Skeletal muscle tissue (tissue), 4 donors: Measurements from ENCODE around the gene AFF2. TPM values are rescaled to one million over a fixed set of nuclear protein-coding genes. Genes with fewer than 3 reads are reported as not detected.

Source experiments
- H3K27ac ChIP-seq: one replicate; pipeline ENCODE4 v1.7.0; 2013; ENCODE audit warnings: mild to moderate bottlenecking, low read depth, low read length, inconsistent platforms
- H3K27me3 ChIP-seq, 3 donors: one replicate each; pipeline ENCODE4 v1.7.0; 2013; ENCODE audit warnings: low read length in 3 of 3; ENCODE audit not compliant: control insufficient read depth in 3 of 3, insufficient read depth in 3 of 3
- H3K36me3 ChIP-seq, 3 donors: one replicate each; pipeline ENCODE4 v1.7.0; 2013; ENCODE audit warnings: low read length in 3 of 3; ENCODE audit not compliant: control insufficient read depth in 3 of 3, insufficient read depth in 3 of 3
- H3K4me1 ChIP-seq, 3 donors: one replicate each; pipeline ENCODE4 v1.7.0; 2013; ENCODE audit warnings: low read length in 3 of 3, mild to moderate bottlenecking in 3 of 3; ENCODE audit not compliant: control insufficient read depth in 3 of 3, insufficient read depth in 3 of 3
- H3K4me3 ChIP-seq, 3 donors: one replicate each; pipeline ENCODE4 v1.7.0; 2013; ENCODE audit warnings: low read length in 3 of 3
- H3K9ac ChIP-seq, 3 donors: one replicate each; pipeline ENCODE4 v1.7.0; 2013; ENCODE audit warnings: low read length in 3 of 3, mild to moderate bottlenecking in 3 of 3, moderate library complexity in 2 of 3, low read depth in 1 of 3
- H3K9me3 ChIP-seq, 3 donors: one replicate each; pipeline ENCODE4 v1.7.0; 2013; ENCODE audit warnings: low read length in 3 of 3; ENCODE audit not compliant: control insufficient read depth in 3 of 3
- total RNA-seq: library from RNA; depleted of rRNA; stranded (reverse); fragments of >200 nt; gene quantifications from one replicate; pipeline ENCODE4 v1.2.3, GENCODE V29; 2014
- donor health status: Osteomylitis.

Gene AFF2
- total RNA-seq, 1 donor from 2014 or later, result 2.6 TPM

GRCh38 chrX:148601034-148601433 lies 100.6 kb downstream of the AFF2 start:
- Histone ChIP-seq H3K9me3 (no peaks in the 10 kb centered on the region), H3K9ac (no peak overlapping the region), H3K4me1 (no peaks in the 10 kb centered on the region), H3K27me3 (no peaks in the 10 kb centered on the region), H3K4me3 (no peak overlapping the region), H3K36me3 (no peaks in the 10 kb centered on the region), H3K27ac (no peak overlapping the region)

GRCh38 chrX:148609515-148610327 lies 109.3 kb downstream of the AFF2 start:
- no peaks in the 10 kb centered on the region for H3K9me3 ChIP-seq
- no peak overlapping the region for H3K27ac ChIP-seq
- H3K9ac ChIP-seq, result no peak overlapping the region
- no peaks in the 10 kb centered on the region for H3K36me3 ChIP-seq
- H3K4me1 ChIP-seq, result no peaks in the 10 kb centered on the region
- H3K27me3 ChIP-seq, result no peaks in the 10 kb centered on the region
- no peak overlapping the region for H3K4me3 ChIP-seq

- H3K4me1 ChIP-seq, result no peaks in the 10 kb centered on the region
- no peak overlapping the region for H3K4me3 ChIP-seq
- H3K9ac ChIP-seq, result no peak overlapping the region
- H3K27ac ChIP-seq, result no peak overlapping the region
- H3K27me3 ChIP-seq, result no peaks in the 10 kb centered on the region
- H3K9me3 ChIP-seq, result no peaks in the 10 kb centered on the region
- H3K36me3 ChIP-seq, result no peaks in the 10 kb centered on the region
These were observed 109.9 kb downstream of the AFF2 start for GRCh38 chrX:148610328-148610698.

- Histone ChIP-seq H3K27me3 (no peaks in the 10 kb centered on the region), H3K4me1 (no peaks in the 10 kb centered on the region), H3K27ac (no peak overlapping the region), H3K9ac (no peak overlapping the region), H3K4me3 (no peak overlapping the region), H3K9me3 (no peaks in the 10 kb centered on the region), H3K36me3 (no peaks in the 10 kb centered on the region)
These were observed 111.6 kb downstream of the AFF2 start for GRCh38 chrX:148611993-148612392.

- H3K9me3 ChIP-seq, result no peaks in the 10 kb centered on the region
- no peaks in the 10 kb centered on the region for H3K36me3 ChIP-seq
- H3K4me1 ChIP-seq, result no peaks in the 10 kb centered on the region
- H3K9ac ChIP-seq, result no peak overlapping the region
- H3K27ac ChIP-seq, result no peak overlapping the region
- H3K27me3 ChIP-seq, result no peaks in the 10 kb centered on the region
- H3K4me3 ChIP-seq, result no peak overlapping the region
These were observed 112.0 kb downstream of the AFF2 start for GRCh38 chrX:148612431-148612830.

- no peaks in the 10 kb centered on the region for H3K27me3 ChIP-seq
- no peaks in the 10 kb centered on the region for H3K9me3 ChIP-seq
- H3K9ac ChIP-seq, result no peak overlapping the region
- no peaks in the 10 kb centered on the region for H3K4me1 ChIP-seq
- H3K27ac ChIP-seq, result no peak overlapping the region
- H3K36me3 ChIP-seq, result no peaks in the 10 kb centered on the region
- no peak overlapping the region for H3K4me3 ChIP-seq
These were observed 113.2 kb downstream of the AFF2 start for GRCh38 chrX:148613636-148614035.

GRCh38 chrX:148615491-148615890 lies 115.1 kb downstream of the AFF2 start:
- H3K4me1 ChIP-seq, result no peaks in the 10 kb centered on the region
- H3K9me3 ChIP-seq, result no peaks in the 10 kb centered on the region
- H3K9ac ChIP-seq, result no peak overlapping the region
- H3K27me3 ChIP-seq, result no peaks in the 10 kb centered on the region
- no peaks in the 10 kb centered on the region for H3K36me3 ChIP-seq
- no peak overlapping the region for H3K27ac ChIP-seq
- H3K4me3 ChIP-seq, result no peak overlapping the region

GRCh38 chrX:148618470-148619445 lies 118.3 kb downstream of the AFF2 start:
- no peak overlapping the region for H3K27ac ChIP-seq
- no peaks in the 10 kb centered on the region for H3K4me1 ChIP-seq
- H3K9ac ChIP-seq, result no peak overlapping the region
- H3K27me3 ChIP-seq, result no peaks in the 10 kb centered on the region
- no peaks in the 10 kb centered on the region for H3K36me3 ChIP-seq
- H3K9me3 ChIP-seq, result no peaks in the 10 kb centered on the region
- H3K4me3 ChIP-seq, result no peak overlapping the region

- H3K27me3 ChIP-seq, result no peaks in the 10 kb centered on the region
- H3K4me3 ChIP-seq, result no peak overlapping the region
- no peaks in the 10 kb centered on the region for H3K9me3 ChIP-seq
- H3K36me3 ChIP-seq, result no peaks in the 10 kb centered on the region
- H3K4me1 ChIP-seq, result no peaks in the 10 kb centered on the region
- no peak overlapping the region for H3K9ac ChIP-seq
- no peak overlapping the region for H3K27ac ChIP-seq
These were observed 119.6 kb downstream of the AFF2 start for GRCh38 chrX:148620023-148620422.

GRCh38 chrX:148624951-148625474 lies 124.6 kb downstream of the AFF2 start:
- Histone ChIP-seq H3K36me3 (no peaks in the 10 kb centered on the region), H3K9ac (no peak overlapping the region), H3K27me3 (no peaks in the 10 kb centered on the region), H3K4me1 (no peaks in the 10 kb centered on the region), H3K9me3 (no peaks in the 10 kb centered on the region), H3K27ac (no peak overlapping the region), H3K4me3 (no peak overlapping the region)
